GM19438 (cell line): ENCODE data around the gene CDH4.

Source experiments
- ATAC-seq: cut with Tn5 transposase; IDR thresholded peaks from one replicate; pipeline ENCODE4 v1.9.1; 2021; ENCODE audit warnings: low read depth; ENCODE audit not compliant: unreplicated experiment

Gene CDH4

GRCh38 chr20:61733216-61733615, 481.2 kb downstream of the CDH4 start:
- ATAC-seq: no peak

- ATAC-seq: no peak
Observed at GRCh38 chr20:61733891-61734732, 482.1 kb downstream of the CDH4 start.

DNA sequence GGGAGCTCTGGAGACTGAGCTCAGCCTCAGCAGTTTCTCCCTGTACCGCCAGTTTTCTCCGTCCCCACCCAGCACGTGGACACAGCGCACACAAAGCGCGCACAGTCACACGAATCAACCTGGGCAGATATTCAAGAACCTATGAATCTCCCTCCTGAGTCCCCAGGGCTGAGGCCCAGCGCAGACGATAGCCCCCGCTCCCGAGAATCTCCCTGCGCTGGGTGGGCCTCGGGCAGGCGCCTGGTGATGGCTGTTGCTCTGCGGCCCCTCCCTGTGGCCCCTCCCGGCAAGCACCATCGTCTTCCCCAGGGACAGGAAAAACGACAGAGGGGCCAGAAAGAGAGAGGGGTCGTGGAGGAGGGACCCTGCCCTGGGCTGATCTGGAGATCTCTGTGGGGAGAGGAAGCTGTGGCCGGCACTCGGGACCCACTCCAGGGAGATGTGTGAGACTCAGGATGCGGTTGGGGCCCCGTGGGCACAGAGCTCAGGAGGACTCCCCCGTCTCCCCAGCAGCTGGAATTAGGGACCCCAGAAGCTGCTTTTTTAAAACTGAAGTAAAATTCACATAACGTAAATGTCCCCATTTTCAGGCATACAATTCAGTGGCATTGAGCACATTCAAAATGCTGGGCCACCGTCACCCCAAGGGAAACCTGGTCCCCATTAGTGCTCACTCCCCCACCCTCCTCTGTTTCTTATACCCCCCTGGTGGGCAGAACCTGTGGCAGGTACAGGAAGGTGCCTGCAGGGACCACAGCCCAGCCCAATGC, 482.9 kb downstream of the CDH4 start:
- no peak for ATAC-seq

DNA sequence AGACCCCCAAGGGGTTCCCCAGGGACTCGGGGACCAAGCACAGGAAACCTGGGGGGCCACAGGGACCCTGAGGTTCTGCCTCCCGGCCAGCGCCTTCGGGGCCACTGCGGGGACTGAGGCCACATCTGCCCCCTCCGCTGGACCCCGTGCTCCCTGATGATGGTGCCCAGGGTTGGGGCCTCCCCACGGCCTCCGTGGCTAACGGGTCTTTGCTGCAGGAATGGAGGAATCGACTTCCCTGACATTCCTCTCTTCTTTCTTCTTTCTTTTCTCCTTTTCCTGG, 483.4 kb downstream of the CDH4 start:
- ATAC-seq: no peak

DNA sequence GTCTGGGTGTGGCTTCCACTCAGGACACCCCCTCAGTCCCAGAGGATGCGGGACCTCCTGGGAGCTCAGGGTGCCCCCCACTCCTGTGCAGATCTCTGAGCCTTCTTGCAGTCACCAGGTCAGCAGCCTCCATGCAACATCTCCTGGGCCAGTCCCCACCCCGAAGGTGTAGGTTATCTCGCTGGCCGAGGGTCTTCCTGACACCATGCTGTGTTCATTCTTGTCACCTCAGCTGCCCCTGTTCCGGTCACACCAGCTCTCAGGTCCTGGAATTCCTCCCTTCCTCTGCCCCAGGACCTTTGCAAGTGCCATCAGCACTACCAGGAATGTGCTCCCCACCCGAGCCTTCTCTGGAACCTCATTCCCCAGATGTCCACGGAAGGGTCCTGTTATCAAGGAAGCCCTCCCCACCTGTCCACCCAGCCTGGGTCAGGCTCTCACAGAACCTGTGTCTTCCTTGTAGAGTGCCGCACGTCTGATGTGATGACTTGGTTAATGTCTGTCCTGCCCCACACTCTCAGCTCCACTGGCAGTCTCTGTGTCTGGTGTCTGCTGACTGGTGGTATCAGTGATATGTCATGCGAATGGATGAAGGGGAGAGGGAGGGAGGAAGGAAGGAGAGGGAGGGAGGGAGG, 484.1 kb downstream of the CDH4 start:
- ATAC-seq: no peak

GRCh38 chr20:61736751-61737310, 484.8 kb downstream of the CDH4 start:
- ATAC-seq: no peak

- ATAC-seq: no peak
Observed at GRCh38 chr20:61737346-61737745, 485.3 kb downstream of the CDH4 start.

DNA sequence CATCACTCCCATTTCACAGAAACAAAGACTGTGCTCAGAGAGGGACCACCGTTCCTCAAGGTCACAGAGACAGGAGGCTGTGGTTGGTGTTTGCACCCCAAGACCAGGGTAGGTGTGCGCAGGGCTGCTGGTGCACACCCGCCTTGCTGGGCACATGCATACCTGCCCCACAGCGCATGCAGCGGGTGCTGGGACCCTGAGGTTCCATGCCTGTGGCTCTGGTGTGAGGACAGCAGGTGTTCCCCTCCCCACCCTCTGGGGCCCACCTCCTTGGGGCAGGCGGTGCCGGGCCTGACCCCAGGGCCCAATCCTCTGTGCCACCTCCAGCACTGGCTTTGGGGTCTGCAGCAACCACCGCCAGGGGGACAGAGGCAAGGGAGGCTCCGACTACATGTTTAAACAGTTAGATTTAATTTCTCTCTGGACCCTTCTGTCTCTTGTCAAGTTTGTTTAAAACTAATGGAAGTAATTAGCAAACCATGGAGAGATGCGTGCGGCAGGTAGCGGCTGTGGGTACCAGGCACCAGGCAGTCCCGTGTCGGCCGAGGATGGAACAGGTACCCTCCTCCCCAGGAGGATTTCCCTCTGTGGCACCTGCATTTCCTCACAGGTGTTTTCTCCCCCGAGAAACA, 485.9 kb downstream of the CDH4 start:
- no peak for ATAC-seq

GRCh38 chr20:61738601-61739069, 486.6 kb downstream of the CDH4 start:
- no peak for ATAC-seq

DNA sequence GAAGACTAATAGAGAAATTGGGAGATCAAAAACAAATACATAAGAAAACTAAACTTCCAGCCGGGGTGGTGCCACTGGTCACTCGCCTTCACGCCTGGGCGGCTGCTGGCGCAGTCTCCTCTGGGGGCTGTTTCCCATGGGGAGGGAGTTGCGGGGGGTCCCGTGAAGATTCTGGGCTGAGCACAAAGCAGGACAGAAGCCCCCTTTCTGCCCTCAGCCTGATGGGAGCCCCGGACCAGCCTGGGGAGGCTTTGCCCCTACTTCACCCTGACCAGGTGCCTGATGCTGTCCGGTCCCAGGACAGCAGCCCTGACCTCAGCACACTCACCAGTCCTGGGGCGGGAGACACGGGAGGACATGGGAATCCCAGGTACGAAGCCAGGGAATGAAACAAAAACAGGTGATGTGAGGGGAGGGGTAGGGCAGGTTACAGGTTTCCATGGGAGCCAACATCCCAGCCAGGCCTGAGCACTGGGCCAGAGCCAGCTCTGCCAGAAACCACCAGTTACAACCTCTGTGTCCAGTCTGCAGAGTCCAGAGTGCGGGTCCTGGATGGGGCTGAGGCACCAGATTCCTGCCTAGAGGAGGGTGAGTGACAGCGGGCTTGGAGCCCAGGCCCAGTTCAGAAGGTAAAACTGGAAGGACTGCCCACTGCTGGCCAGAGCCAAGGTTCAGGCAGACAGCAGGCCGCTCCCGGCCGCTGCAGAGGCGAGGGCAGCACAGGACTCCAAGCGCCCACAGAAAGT, 487.2 kb downstream of the CDH4 start:
- ATAC-seq: no peak

GRCh38 chr20:61739832-61740118, 487.7 kb downstream of the CDH4 start:
- no peak for ATAC-seq

DNA sequence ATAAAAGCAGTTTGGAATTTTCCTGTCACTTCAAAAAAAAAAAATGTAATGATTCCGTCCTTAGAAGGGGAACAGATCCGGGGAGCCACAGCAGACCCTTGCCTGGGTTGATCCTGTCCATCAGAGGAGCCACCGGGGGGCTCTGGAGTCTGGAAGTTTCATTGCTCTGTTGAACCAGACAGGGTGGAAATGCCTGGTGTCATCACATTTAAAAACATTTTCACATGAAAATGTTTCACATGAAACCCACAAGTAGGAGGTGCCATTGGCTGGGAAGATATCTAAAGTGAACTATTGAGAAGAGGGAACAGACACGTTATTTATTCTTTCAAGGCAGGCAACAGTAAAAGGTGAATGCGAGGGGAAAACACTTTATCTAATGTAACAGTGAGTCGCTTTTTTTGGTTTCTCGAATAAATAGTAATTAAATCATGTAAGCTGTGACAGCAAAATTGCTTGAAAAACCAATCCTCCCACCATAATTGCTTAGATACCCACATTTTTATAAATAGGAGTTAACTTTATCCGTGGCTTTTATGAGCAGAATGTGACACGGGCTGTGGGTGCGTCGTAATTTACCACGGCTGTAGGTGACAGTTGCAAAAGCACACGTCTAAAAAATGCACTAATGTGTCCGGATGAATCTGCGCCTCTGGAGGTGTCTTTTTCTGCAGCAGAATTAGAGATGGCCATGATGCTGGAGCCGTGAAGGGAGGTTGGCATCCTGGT, 490.2 kb downstream of the CDH4 start:
- no peak for ATAC-seq

DNA sequence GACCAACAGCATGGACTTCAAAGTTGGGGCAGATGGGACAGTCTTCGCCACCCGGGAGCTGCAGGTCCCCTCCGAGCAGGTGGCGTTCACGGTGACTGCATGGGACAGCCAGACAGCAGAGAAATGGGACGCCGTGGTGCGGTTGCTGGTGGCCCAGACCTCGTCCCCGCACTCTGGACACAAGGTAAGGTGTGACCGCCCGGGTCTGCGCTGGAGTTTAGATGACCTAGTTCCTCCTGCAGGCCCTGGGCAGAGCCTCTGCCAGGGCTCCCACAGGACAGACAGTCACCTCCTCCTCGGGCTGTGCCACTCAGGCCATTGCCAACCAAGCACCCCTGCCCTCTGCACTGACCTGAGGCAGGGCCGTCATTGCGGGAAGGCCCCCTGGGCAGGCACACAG, 491.5 kb downstream of the CDH4 start:
- no peak for ATAC-seq

DNA sequence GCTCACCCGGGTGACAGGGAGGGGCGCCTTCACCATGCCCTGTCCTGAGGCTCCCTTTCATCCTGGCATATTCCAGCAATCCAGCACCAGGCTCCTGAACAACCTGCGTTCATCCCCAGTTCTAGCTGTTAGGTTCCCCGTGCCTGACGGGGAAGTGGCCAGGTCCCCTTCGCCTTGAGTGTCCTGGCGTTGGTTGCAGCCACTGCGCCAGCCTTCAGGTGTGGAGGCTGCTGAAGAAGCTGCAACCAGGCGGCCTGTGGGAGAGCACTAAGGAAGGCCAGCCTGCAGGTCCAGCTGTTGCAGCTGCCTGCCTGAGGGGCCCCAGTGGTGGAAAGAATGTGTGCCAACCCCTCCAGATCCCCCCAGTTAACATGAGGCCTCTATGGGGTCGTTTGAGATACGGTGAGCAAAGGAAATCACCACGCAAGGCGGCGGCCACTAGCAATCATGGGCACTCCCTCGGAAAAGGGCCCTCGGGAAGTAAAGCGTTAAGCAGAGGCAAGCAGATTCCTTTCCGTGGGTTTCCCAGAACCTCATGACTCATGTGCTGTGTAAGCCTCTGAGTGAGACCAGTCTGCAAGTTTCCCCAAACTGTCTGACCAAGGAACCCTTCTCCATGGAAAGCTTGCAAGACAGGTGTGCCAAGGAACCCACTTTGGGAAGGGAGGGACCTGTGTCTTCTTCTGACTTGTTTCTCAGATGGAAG, 492.8 kb downstream of the CDH4 start:
- no peak for ATAC-seq

- ATAC-seq: no peak
Observed at GRCh38 chr20:61745397-61746146, 493.5 kb downstream of the CDH4 start.

DNA sequence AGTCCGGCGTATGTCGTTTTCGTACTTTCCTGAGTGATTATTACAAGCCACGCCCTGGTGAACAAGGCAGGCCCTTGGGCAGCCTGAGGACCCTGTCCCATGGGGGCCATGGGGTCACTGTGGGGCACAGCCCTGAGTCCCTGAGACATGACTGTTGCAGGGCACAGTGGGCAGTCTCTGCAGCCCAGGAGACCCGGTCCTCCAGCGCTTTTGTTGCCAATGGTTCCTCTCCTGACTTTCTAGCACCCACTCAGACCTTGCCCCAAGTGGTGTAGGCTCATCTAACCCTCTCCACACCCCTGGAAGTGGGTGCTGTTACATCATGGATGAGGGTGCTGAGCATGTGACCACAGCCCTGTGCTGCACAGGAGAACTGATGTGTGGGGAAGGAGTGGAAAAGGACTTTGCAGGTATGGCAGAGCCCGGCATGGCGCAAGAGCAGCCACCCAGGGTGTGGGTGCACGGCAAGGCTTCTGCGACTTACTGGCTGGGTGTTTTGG, 494.1 kb downstream of the CDH4 start:
- no peak for ATAC-seq

- ATAC-seq: no peak
Observed at GRCh38 chr20:61746781-61747180, 494.7 kb downstream of the CDH4 start.

- no peak for ATAC-seq
Observed at GRCh38 chr20:61748376-61748775, 496.3 kb downstream of the CDH4 start.
